Stimulated activated CD4-positive, alpha-beta T cell treated with anti-CD3 and anti-CD28 coated beads, Interleukin-2, amount 100 ng/mL, for 24 hours (primary cell): Measurements from ENCODE around the gene WNT9A.
"Not testable (repeated sequence)": the region's sequence is repeated elsewhere in the genome, so short reads cannot be mapped to it uniquely, and the experiment has no call there.

Experiments used
- DNase-seq, 2 donors: peaks; one replicate each; pipeline ENCODE4 v3.0.0-alpha.2; 2020

The WNT9A gene

GRCh38 chr1:227922501-227923352 is 25.0 kb downstream of the WNT9A start:
- DNase-seq = no peak

- no peak for DNase-seq
Observed at GRCh38 chr1:227921461-227922185, 26.1 kb downstream of the WNT9A start.

- DNase-seq = no peak
Observed at GRCh38 chr1:227920896-227921295, 26.8 kb downstream of the WNT9A start.

- no peak for DNase-seq
Observed at GRCh38 chr1:227920426-227920825, 27.3 kb downstream of the WNT9A start.

GRCh38 chr1:227919906-227920305 is 27.8 kb downstream of the WNT9A start:
- no peak for DNase-seq

- DNase-seq = no peak
Observed at GRCh38 chr1:227918736-227919135, 29.0 kb downstream of the WNT9A start.

GRCh38 chr1:227918083-227918700 is 29.5 kb downstream of the WNT9A start:
- DNase-seq = no peak

GRCh38 chr1:227917081-227917950 is 30.4 kb downstream of the WNT9A start:
- no peak for DNase-seq

GRCh38 chr1:227916655-227917054 is 31.1 kb downstream of the WNT9A start:
- no peak for DNase-seq

- no peak for DNase-seq
Observed at GRCh38 chr1:227915564-227916553, 31.9 kb downstream of the WNT9A start.

GRCh38 chr1:227914801-227915563 is 32.8 kb downstream of the WNT9A start:
- no peak for DNase-seq

- DNase-seq = no peak
Observed at GRCh38 chr1:227913764-227914721, 33.7 kb downstream of the WNT9A start.

GRCh38 chr1:227913396-227913763 is 34.4 kb downstream of the WNT9A start:
- no peak for DNase-seq

- no peak for DNase-seq
Observed at GRCh38 chr1:227912866-227913265, 34.9 kb downstream of the WNT9A start.

- DNase-seq = no peak
Observed at GRCh38 chr1:227911376-227911775, 36.4 kb downstream of the WNT9A start.

GRCh38 chr1:227910511-227911153 is 37.1 kb downstream of the WNT9A start:
- DNase-seq = no peak

- not testable (repeated sequence) for DNase-seq
Observed at GRCh38 chr1:227909923-227910328, 37.8 kb downstream of the WNT9A start.

- no peak for DNase-seq
Observed at GRCh38 chr1:227909188-227909587, 38.5 kb downstream of the WNT9A start.

- DNase-seq = no peak
Observed at GRCh38 chr1:227908359-227908758, 39.4 kb downstream of the WNT9A start.
